ENCODE data around the gene PDZRN4. TPM values are rescaled to one million over a fixed set of nuclear protein-coding genes. Genes with fewer than 3 reads are reported as not detected.

Gene PDZRN4
- total RNA-seq, 1 experiment from 2014 or later: not detected

- CTCF ChIA-PET: no interaction called here
- Histone ChIP-seq H3K27me3 (replicated peaks; ENCODE audit: insufficient read depth, low read depth, low read length, poor library complexity) (no peaks in the 10 kb centered on the region), H3K4me1 (ENCODE audit: insufficient read depth, low read length, poor library complexity, severe bottlenecking) (no peaks in the 10 kb centered on the region), H3K4me3 (ENCODE audit: low read depth, low read length, poor library complexity, severe bottlenecking) (no peak overlapping the region), H3K27ac (ENCODE audit: low read depth, low read length, poor library complexity, severe bottlenecking) (no peak overlapping the region), H3K9me3 (ENCODE audit: low read depth, low read length, poor library complexity, severe bottlenecking) (no peaks in the 10 kb centered on the region), H3K36me3 (ENCODE audit: insufficient read depth, low read length, poor library complexity, severe bottlenecking) (no peaks in the 10 kb centered on the region)
- POLR2A ChIA-PET (ENCODE audit: low non-redundant PET): no interaction called here
- TF ChIP-seq, protein P1, sequence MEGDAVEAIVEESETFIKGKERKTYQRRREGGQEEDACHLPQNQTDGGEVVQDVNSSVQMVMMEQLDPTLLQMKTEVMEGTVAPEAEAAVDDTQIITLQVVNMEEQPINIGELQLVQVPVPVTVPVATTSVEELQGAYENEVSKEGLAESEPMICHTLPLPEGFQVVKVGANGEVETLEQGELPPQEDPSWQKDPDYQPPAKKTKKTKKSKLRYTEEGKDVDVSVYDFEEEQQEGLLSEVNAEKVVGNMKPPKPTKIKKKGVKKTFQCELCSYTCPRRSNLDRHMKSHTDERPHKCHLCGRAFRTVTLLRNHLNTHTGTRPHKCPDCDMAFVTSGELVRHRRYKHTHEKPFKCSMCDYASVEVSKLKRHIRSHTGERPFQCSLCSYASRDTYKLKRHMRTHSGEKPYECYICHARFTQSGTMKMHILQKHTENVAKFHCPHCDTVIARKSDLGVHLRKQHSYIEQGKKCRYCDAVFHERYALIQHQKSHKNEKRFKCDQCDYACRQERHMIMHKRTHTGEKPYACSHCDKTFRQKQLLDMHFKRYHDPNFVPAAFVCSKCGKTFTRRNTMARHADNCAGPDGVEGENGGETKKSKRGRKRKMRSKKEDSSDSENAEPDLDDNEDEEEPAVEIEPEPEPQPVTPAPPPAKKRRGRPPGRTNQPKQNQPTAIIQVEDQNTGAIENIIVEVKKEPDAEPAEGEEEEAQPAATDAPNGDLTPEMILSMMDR (conservative IDR thresholded peaks at IDR 0.05; ENCODE audit: low read depth, low read length): no peak
- no peak for TF ChIP-seq EZH2 (IDR thresholded peaks at IDR 0.05; ENCODE audit: borderline replicate concordance, low read depth, low read length, poor library complexity, severe bottlenecking)
- no peak for DNase-seq (ENCODE audit: low spot score)
- intact Hi-C loops (cut with micrococcal nuclease; ENCODE audit: unreplicated experiment): no loop called here
- no TSS peak for BruUV-seq (replicated peaks)
These were observed 151.7 kb downstream of the PDZRN4 start for GRCh38 chr12:41339784-41340183.

GRCh38 chr12:41344776-41345470 is 156.8 kb downstream of the PDZRN4 start:
- Histone ChIP-seq H3K4me1 (ENCODE audit: insufficient read depth, low read length, poor library complexity, severe bottlenecking) (no peaks in the 10 kb centered on the region), H3K4me3 (ENCODE audit: low read depth, low read length, poor library complexity, severe bottlenecking) (no peak overlapping the region), H3K27me3 (replicated peaks; ENCODE audit: insufficient read depth, low read depth, low read length, poor library complexity) (no peaks in the 10 kb centered on the region), H3K9me3 (ENCODE audit: low read depth, low read length, poor library complexity, severe bottlenecking) (no peaks in the 10 kb centered on the region), H3K27ac (ENCODE audit: low read depth, low read length, poor library complexity, severe bottlenecking) (no peak overlapping the region), H3K36me3 (ENCODE audit: insufficient read depth, low read length, poor library complexity, severe bottlenecking) (no peaks in the 10 kb centered on the region)
- intact Hi-C loops (cut with micrococcal nuclease; ENCODE audit: unreplicated experiment): no loop called here
- DNase-seq (ENCODE audit: low spot score): peak; percentile 3
- ChIA-PET POLR2A (ENCODE audit: low non-redundant PET) (no interaction called here), CTCF (no interaction called here)
- BruUV-seq (replicated peaks): no TSS peak
- TF ChIP-seq, protein P1 (conservative IDR thresholded peaks at IDR 0.05; ENCODE audit: low read depth, low read length): no peak
- no peak for TF ChIP-seq EZH2 (IDR thresholded peaks at IDR 0.05; ENCODE audit: borderline replicate concordance, low read depth, low read length, poor library complexity, severe bottlenecking)

- POLR2A ChIA-PET (ENCODE audit: low non-redundant PET): no interaction called here
- H3K4me1 ChIP-seq (ENCODE audit: insufficient read depth, low read length, poor library complexity, severe bottlenecking): no peaks in the 10 kb centered on the region
- intact Hi-C loops (cut with micrococcal nuclease; ENCODE audit: unreplicated experiment): no loop called here
- CTCF ChIA-PET: no interaction called here
- H3K36me3 ChIP-seq (ENCODE audit: insufficient read depth, low read length, poor library complexity, severe bottlenecking): no peaks in the 10 kb centered on the region
- TF ChIP-seq, protein P1 (conservative IDR thresholded peaks at IDR 0.05; ENCODE audit: low read depth, low read length): no peak
- TF ChIP-seq EZH2 (IDR thresholded peaks at IDR 0.05; ENCODE audit: borderline replicate concordance, low read depth, low read length, poor library complexity, severe bottlenecking): no peak
- H3K4me3 ChIP-seq (ENCODE audit: low read depth, low read length, poor library complexity, severe bottlenecking): no peak overlapping the region
- H3K27me3 ChIP-seq (replicated peaks; ENCODE audit: insufficient read depth, low read depth, low read length, poor library complexity): no peaks in the 10 kb centered on the region
- BruUV-seq (replicated peaks): no TSS peak
- no peak for DNase-seq (ENCODE audit: low spot score)
- peaks cover 3% of the 10 kb centered on the region for H3K9me3 ChIP-seq (ENCODE audit: low read depth, low read length, poor library complexity, severe bottlenecking)
- no peak overlapping the region for H3K27ac ChIP-seq (ENCODE audit: low read depth, low read length, poor library complexity, severe bottlenecking)
These were observed 160.1 kb downstream of the PDZRN4 start for GRCh38 chr12:41348198-41348597.
